Measurements from ENCODE around the gene GRK4.

Gene GRK4

DNA sequence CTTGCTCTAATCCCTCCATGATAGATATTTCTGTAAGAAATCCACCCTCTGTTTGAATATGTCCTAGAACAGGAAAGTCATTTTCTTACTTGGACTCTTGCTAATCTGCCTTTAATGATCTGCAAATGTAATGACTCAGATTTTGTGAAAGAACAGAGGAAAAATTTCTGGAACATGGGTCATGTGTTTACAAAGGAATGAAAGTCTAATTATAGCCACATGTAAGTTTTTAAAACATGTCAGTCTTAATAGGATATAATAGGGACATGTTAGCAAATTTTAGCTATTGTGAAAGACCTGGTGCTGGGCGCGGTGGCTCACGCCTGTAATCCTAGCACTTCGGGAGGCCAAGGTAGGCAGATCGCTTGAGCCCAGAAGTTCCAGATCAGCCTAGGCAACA is 47.6 kb downstream of the GRK4 start:
- no peak for DNase-seq (ENCODE audit: low read depth in 2 of 2, low spot score in 1 of 2)

DNA sequence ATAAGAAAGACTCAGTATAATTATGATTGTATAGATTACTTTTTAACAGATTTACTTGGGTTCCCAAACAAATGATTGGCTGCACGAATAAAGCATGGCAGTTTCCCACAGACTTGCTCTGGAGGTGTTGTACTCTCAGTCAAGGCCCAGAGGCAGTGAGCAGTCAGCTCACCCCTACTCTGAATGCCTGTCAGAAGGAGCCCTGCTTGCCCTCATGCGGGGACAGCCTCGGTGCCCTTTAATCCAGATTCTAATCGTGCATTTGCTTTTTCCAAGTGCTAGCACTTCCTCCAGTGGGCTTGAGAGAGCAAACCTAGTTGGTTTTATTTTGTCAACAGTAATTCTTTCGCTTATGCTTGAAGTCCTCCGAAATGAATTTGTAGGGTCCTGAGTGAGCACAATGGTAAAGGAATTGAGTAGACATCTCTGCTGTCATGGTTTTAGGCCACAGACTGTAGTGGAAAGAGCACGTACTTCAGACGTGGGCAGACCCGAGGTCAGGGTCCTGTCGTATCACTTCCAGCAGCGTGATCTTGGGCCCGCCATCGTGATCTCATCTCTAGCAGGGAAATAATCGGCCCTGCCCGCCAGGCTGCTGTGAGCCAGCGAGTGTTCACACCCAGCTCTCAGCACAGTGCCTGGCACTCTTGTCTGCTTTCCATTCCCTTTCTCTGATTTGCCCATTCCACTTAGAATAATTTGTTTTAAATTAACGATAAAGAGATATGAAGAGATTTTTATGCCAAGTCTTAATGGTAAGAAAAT is 48.3 kb downstream of the GRK4 start:
- DNase-seq (ENCODE audit: low read depth in 2 of 2, low spot score in 1 of 2): no peak

GRCh38 chr4:3013323-3013722 is 50.0 kb downstream of the GRK4 start:
- DNase-seq (ENCODE audit: low read depth in 2 of 2, low spot score in 1 of 2): no peak

DNA sequence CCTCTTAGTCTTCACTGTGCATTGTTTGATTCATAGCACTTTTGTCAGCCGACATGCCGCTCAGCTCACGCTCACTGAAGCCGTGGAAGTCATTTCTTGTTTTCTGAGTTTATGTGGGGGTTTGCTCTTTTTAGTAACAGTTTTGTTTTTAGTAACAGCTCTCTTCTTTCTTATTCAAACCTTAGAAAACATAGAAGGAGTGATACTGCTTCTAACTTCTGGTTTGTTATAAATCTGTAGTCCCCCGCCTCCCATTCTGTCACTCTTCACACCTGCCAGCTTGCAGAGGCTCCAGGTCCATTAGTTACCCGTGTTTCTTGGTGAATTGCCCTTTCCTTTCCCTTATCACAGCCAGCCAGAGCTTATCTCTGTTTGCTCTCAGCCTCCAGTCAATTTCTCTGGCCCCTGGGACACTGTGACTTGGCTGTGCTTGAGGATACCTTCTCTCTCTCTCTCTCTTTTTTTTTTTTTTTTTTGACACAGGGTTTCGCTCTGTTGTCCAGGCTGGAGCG is 50.5 kb downstream of the GRK4 start:
- no peak for DNase-seq (ENCODE audit: low read depth in 2 of 2, low spot score in 1 of 2)

- no peak for DNase-seq (ENCODE audit: low read depth in 2 of 2, low spot score in 1 of 2)
Measured at GRCh38 chr4:3016961-3017360, 53.6 kb downstream of the GRK4 start.

- no peak for DNase-seq (ENCODE audit: low read depth in 2 of 2, low spot score in 1 of 2)
Measured at GRCh38 chr4:3017504-3017903, 54.1 kb downstream of the GRK4 start.

DNA sequence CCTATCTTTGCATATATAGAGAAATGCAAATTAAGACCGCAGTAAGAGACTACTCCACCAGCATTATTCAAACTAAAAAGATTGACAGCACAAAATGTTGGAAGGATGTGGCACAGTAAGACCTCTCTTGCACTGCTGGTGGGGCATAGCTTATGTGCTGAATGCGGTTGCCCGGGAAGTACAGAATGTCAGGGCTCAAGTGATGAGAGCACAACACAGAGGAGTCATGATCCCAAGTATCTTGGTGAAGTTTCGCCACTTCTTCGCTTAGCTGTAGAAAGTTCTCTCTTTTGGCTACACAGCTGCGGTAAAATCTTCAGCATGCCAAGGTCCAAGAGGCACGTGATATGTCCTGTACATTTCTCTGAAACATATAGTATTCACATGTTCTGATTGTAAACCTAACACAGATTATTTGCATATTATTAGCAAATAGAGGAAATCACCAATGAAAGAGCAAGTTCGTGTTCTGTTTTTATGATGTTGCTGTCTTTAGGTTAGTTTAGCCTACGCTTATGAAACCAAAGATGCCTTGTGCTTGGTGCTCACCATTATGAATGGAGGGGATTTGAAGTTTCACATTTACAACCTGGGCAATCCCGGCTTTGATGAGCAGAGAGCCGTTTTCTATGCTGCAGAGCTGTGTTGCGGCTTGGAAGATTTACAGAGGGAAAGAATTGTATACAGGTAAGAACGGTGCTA is 55.9 kb downstream of the GRK4 start:
- no peak for DNase-seq (ENCODE audit: low read depth in 2 of 2, low spot score in 1 of 2)

DNA sequence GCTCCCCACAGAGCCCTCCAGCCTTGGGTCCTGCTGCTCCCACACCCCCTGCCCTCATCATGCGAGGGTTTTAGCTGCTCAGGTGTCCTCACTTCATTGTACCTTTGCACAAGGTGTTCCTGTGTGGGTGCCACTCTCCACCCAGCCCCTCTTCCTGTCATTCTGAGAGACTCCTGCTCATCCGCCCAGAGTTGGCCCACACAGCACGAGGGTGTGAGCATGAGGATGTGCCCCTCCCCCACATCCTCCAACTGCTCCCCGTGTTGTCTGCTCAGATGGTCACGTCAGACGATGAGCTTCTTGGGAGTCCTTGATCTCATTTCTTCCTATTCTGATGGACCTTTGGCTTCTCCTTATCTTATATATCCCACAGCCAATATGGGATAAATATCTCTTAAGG is 57.8 kb downstream of the GRK4 start:
- no peak for DNase-seq (ENCODE audit: low read depth in 2 of 2, low spot score in 1 of 2)

- DNase-seq (ENCODE audit: low read depth in 2 of 2, low spot score in 1 of 2): no peak
Measured at GRCh38 chr4:3021627-3022026, 58.3 kb downstream of the GRK4 start.

DNA sequence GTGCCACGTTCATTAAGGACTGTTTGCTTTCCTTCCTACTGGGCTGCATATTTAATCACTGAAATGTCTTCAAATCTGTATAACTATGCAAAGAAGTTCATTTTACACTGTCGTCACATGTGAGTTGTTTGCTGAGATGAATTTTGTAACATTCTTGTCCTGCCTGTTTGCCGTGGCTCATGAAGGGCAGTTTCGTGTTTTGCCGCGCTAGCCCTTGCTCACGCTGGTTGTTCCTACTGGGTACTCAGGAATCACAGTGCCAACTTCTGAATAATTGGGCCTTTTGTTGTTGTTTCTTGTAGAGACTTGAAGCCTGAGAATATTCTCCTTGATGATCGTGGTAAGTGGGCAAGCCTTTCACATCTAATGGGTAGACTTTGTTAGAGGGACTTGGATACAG is 58.7 kb downstream of the GRK4 start:
- DNase-seq (ENCODE audit: low read depth in 2 of 2, low spot score in 1 of 2): no peak

GRCh38 chr4:3022651-3023050 is 59.3 kb downstream of the GRK4 start:
- no peak for DNase-seq (ENCODE audit: low read depth in 2 of 2, low spot score in 1 of 2)

GRCh38 chr4:3025881-3026280 is 62.5 kb downstream of the GRK4 start:
- no peak for DNase-seq (ENCODE audit: low read depth in 2 of 2, low spot score in 1 of 2)

GRCh38 chr4:3026540-3026939 is 63.2 kb downstream of the GRK4 start:
- DNase-seq (ENCODE audit: low read depth in 2 of 2, low spot score in 1 of 2): no peak

- no peak for DNase-seq (ENCODE audit: low read depth in 2 of 2, low spot score in 1 of 2)
Measured at GRCh38 chr4:3029464-3029863, 66.1 kb downstream of the GRK4 start.

- DNase-seq (ENCODE audit: low read depth in 2 of 2, low spot score in 1 of 2): no peak
Measured at GRCh38 chr4:3030566-3031356, 67.4 kb downstream of the GRK4 start.

DNA sequence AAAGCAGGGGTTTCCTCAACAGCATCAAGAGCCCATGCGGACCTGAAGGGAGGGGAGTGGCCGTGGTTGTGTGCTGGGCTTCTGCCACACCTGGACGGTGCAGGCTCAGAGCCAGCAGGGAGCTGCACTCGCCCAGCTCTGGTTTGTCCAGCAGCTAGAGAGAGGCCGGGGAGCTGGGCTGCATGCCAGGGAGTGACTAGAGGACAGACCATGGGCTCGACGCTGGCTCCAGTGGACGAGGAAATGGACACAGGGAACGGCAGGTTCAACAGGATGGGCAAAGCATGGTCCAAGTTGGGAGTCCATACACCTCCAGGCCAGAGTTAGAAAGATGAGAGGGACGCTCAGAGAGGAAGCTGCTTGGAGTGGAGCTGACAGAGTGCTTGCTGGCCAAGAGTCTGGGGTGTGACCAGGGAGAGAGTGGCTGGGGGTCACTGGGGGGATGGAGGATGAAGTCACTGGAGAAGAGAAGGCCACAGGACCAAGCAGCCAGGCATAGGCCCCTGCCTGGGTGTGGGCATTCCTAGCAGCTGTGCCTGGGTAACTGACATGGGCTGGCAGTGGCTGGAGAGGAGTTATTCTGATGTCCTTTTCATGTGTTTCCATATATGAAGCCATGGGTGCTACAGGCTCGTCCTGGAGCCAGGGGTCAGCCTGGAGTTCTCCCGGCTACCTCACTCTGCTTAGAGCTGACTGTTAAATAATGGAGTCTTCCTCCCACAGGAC is 68.1 kb downstream of the GRK4 start:
- no peak for DNase-seq (ENCODE audit: low read depth in 2 of 2, low spot score in 1 of 2)

DNA sequence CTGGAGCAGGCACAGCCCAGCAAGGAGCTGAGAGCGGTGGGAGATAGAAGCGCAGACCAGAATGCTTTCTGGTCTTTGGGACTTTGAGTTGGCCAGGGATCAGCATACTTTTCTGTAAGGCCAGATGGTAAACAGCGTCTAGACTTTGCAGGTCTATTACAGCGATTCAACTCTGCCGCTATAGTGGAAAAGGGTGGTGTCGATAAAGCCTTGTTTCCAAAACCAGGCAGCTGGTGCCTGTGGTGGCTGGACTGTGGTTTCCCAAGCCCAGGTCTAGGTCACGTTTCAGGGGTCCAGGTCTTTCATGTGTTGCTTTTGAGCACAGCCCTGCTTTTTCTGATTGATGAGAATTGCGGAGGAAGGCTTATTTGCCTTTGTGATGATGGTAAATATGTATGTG is 70.9 kb downstream of the GRK4 start:
- no peak for DNase-seq (ENCODE audit: low read depth in 2 of 2, low spot score in 1 of 2)

DNA sequence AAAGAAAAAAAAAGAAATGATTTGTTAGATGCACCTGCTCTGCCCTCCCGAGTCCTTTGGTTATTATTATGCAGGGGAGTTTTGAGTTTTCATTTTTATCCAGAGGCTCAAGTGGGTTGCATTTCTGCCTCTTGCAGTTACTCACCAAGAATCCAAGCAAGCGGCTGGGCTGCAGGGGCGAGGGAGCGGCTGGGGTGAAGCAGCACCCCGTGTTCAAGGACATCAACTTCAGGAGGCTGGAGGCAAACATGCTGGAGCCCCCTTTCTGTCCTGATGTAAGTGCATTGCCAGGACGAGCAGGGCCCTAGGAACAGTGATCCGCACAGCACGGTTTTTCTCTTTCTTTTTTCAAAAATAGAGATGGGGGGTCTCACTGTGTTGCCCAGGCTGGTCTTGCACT is 71.9 kb downstream of the GRK4 start:
- DNase-seq (ENCODE audit: low read depth in 2 of 2, low spot score in 1 of 2): no peak

DNA sequence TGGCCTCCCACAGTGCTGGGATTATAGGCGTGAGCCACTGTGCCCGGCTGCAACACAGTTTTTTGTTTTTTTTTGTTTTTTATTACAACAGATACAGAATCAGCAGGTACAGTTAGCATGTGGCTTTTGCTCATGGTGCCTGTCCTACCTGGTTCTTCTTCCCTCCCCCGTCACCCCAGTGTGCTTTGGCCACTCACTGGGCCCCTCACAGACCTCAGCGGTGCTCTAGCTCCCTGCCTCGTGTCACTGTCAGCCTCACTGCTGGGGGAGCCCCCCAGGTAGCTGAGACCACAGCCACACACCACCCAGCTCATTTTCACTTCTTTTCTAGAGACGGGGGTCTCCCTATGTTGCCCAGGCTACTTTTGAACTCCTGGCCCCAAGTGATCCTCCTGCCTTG is 72.3 kb downstream of the GRK4 start:
- DNase-seq (ENCODE audit: low read depth in 2 of 2, low spot score in 1 of 2): no peak

DNA sequence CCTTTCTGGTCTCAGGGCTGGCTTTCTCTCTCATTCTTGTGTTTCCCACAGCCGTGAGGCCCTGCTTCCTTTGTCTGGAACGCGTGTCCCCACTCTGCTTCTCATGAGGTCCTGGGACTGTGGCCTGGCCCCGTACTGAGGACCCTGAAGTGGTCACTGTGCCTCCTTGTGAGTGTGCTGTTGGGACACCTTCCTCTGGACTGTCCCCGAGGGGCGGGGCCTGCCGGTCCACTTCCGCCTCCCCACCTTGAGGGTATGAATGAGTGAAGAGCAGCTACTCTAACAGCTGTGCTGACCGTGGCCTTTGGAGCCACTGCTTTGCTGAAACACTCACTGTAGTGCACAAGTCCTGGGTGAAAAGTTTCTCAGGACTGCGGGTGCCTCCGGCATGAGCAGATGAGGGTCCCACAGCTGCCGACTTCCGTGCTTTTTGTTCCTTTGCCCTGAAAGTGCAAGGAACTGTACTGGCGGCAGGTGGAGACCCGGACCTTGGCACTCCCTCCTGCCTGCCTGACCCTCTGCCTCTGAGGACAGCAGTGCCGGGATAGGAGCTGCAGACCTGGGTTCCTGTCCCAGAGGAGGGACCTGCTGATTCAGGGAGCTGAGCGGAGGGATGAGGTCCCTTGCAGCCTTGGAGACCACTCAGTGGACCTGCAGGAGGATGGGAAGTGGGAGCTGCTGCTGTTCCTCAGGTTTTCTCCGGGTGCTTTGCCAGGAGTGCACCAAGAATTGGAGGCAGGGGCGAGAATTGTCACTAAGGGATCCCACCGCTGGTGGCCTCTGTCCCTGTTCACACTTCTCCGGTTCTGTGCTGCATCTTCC is 73.0 kb downstream of the GRK4 start:
- DNase-seq (ENCODE audit: low read depth in 2 of 2, low spot score in 1 of 2): no peak
